Measurements from ENCODE around the gene TFAP2E.
"Not testable (repeated sequence)": the region's sequence is repeated elsewhere in the genome, so short reads cannot be mapped to it uniquely, and the experiment has no call there.

Gene TFAP2E

GRCh38 chr1:35574655-35575415 lies 1.7 kb downstream of the TFAP2E start:
- peak; percentile 1 for DNase-seq

GRCh38 chr1:35575416-35575958 lies 2.4 kb downstream of the TFAP2E start:
- DNase-seq: no peak

GRCh38 chr1:35576061-35576765 lies 3.1 kb downstream of the TFAP2E start:
- peak; percentile 4 for DNase-seq

- DNase-seq: not testable (repeated sequence)
Measured at GRCh38 chr1:35576766-35577070, 3.6 kb downstream of the TFAP2E start.

DNA sequence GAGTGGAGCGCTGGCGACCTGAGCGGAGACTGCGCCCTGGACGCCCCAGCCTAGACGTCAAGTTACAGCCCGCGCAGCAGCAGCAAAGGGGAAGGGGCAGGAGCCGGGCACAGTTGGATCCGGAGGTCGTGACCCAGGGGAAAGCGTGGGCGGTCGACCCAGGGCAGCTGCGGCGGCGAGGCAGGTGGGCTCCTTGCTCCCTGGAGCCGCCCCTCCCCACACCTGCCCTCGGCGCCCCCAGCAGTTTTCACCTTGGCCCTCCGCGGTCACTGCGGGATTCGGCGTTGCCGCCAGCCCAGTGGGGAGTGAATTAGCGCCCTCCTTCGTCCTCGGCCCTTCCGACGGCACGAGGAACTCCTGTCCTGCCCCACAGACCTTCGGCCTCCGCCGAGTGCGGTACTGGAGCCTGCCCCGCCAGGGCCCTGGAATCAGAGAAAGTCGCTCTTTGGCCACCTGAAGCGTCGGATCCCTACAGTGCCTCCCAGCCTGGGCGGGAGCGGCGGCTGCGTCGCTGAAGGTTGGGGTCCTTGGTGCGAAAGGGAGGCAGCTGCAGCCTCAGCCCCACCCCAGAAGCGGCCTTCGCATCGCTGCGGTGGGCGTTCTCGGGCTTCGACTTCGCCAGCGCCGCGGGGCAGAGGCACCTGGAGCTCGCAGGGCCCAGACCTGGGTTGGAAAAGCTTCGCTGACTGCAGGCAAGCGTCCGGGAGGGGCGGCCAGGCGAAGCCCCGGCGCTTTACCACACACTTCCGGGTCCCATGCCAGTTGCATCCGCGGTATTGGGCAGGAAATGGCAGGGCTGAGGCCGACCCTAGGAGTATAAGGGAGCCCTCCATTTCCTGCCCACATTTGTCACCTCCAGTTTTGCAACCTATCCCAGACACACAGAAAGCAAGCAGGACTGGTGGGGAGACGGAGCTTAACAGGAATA lies 4.2 kb downstream of the TFAP2E start:
- peak; percentile 54 for DNase-seq

DNA sequence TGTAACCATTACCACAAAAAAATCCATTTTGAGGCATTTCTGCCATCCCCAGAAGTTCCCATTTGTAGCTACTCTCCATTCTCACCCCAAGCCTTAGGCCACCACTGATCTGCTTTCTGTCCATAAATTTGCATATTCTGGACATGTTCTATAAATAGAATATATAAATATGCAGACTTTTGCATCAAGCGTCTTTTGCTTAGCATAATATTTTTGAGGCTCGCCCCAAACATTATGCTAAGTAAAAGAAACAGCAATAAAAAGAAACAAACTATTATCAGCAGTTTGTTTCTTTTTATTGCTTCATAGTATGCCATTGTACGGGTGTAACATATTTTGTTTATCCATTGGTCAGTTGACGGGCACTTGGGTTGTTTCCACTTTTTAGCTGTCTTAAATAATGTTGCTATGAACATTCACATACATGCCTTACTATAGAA lies 7.9 kb downstream of the TFAP2E start:
- DNase-seq: peak; percentile 66

GRCh38 chr1:35581621-35582020 lies 8.5 kb downstream of the TFAP2E start:
- DNase-seq: not testable (repeated sequence)

DNA sequence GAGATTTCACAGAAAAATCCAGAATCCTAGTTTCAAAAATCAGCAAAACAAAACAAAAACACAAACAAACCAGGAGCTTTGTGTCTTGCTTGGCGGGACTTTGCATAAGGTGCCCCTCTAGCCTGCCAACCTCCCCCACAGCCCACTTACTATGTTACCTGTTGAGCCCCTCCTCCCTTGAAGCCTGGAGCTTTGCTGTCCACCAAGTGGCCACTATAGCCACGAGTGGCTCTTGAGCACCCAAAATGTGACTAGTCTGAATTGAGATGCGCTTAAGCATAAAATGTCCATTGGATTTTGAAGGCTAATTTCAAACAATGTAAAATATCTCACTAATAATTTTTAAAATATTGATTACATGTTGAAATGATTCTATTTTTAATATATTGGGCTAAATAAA lies 12.2 kb downstream of the TFAP2E start:
- no peak for DNase-seq

DNA sequence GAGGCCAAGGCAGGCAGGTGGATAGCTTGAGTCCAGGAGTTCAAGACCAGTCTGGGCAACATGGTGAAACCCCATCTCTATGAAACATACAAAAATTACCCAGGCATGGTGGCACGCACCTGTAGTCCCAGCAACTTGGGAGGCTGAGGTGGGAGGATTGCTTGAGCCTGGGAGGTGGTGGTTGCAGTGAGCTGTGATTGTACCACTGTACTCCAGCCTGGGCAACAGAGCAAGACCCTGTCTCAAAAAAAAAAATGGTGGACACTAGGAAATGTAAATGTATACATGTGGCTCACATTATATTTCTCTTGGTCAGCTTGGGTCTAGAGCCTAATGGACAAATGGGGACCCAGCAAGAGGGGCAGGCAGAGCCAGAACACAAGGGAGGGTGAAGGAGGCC lies 12.7 kb downstream of the TFAP2E start:
- not testable (repeated sequence) for DNase-seq

DNA sequence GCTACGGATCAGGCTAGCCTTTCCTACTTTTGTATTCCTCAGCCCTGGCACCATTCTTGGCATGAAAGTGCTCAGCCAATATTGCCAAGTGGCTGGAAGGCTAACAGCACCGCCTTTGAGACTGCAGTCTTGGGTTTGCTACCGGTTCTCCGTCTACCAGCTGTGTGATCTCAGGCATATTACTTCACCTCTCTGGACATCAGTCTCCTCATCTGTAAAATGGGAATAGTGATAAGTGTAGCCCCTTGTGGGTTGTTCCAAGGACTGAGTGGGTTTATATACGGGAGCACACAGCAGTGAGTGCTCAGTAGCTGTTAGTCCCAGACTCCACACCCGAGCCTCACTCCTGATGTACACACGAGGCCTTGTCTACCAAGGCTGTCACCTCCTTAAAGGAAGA lies 13.7 kb downstream of the TFAP2E start:
- DNase-seq: no peak

GRCh38 chr1:35587736-35588135 lies 14.6 kb downstream of the TFAP2E start:
- DNase-seq: no peak

DNA sequence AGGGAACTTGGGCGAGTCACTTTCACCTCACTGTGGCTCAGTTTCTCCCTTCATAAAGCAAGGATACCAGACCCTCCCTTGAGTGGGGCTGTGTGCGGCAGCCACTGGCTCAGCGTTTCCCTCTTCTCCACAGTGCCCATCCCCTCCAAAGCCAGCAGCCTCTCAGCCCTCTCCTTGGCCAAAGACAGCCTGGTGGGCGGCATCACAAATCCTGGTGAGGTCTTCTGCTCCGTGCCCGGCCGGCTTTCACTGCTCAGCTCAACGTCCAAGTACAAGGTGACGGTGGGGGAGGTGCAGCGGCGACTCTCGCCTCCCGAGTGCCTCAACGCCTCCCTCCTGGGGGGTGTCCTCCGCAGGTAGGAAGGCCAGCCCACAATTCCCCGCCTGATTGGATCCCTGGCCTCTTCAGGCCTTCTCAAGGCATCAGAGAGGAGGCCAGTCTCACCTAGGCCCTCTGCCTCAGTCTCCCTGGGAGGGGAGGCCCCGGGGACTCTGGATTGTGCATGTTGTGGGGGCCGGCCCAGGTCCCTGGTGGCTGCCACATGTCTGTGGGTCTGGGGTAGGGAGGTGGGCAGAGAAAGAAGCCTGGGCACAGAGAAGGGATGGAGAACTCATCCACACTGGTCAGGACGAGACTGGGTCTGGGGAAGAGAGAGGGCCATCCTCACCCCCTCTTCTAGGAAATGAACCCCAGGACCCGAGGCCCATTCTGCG lies 15.2 kb downstream of the TFAP2E start:
- no peak for DNase-seq

DNA sequence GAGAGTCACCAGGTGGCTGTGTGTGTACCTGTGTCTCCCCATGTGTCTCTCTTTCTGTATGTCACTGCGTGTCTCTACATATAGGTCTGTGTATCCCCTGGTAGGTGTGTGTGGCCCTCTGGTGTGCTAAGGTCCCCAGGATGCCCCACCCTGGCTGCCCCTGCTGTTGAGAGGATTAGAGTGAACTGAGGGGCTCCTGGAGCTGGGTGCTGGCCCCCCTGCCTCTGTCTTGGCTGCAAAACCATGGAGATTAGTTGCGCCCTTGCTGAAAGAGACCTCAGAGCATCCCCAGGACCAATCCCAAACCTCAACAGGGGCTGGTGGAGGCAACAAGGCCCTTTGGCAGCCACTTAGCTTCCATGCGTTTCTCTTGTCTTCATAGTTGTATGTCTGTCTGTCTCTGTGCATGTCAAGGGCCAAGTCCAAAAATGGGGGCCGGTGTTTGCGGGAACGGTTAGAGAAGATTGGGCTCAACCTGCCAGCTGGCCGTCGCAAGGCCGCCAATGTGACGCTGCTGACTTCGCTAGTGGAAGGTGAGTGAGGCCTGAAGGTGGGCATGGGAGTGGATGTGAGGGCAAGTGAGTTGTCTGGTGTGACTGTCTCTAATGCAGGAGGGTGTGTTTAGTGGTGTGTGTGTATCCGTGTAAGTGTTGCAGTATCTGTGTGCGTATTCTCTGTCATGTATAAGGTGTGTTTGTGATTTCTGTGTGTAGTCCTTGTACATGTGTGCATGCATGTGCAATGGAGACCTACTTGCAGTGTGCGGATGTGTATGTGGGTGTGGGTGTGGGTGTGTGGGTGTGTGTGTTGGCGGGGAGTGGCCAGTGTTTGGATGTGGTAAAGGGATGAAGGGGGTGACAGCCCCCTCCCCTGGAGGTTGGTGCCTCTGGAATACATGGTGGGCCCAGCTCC lies 16.7 kb downstream of the TFAP2E start:
- DNase-seq: no peak

DNA sequence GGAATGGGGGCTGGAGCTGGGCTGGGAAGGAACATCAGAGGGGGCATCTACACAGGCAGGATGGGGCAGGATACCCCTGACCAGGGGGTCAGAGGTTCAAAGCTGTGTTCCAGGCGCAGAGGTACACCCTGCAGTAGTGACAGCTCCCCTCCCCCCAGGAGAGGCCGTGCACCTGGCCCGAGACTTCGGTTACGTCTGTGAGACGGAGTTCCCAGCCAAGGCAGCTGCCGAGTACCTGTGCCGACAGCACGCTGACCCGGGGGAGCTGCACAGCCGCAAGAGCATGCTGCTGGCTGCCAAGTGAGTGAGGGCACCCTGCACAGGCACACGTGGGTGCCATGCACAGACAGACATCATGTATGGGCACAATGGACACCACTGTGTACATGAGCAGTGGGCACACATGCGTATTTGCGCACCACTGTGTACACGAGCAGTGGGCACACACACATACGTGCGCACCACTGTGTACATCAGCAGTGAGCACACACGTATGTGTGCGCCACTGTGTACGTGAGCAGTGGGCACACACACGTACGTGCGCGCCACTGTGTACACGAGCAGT lies 17.4 kb downstream of the TFAP2E start:
- DNase-seq: no peak

DNA sequence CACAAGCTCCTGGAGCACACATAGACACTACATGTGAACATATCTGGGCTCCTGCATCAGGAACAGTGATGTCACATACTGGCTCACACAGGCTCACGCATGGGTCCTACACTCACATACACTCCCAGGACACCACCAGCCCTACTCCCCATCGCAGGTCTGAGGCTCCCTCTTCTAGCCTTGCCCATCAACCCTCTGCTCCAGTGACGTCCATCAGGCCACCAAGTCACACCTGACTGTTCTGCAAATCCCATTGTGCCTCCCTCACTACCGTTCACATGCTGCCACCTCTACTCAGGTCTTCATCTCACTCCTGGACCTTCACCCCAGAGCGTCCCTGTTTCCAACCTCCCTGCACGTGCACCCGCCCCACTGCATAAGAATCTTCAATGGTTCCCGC lies 18.1 kb downstream of the TFAP2E start:
- DNase-seq: no peak

DNA sequence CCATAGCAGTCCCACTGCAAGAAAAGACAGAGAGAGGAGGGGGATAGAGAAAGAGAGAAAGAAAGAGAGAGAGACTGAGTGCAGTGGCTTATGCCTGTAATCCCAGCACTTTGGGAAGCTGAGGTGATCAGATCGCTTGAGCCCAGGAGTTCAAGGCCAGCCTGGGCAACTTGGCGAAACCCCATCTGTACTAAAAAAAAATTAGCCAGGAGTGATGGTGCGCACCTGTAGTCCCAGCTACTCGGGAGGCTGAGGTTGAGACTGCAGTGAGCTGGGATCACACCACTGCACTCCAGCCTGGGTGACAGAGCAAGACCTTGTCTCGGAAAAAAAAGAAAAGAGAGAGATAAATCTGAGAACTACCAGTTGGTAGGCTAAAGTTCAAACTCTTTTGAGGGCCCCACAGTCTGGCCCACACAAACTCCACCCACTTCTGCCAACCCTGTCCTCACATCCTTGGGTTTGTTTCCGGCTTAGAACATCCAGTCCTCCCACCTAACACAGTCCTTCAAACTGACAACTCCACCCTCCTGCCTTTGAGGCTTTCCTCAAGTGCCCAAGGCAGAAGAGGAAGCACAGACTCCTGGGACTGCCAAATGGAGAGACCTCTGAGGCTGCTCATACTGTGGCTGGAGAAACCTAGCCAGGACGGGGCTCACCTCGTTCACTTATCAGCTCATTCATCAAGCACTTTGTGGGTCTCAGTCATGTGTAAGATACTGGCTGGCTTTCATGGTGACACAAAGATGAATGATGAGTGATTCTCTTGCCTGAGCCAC lies 20.1 kb downstream of the TFAP2E start:
- DNase-seq: peak; percentile 79

DNA sequence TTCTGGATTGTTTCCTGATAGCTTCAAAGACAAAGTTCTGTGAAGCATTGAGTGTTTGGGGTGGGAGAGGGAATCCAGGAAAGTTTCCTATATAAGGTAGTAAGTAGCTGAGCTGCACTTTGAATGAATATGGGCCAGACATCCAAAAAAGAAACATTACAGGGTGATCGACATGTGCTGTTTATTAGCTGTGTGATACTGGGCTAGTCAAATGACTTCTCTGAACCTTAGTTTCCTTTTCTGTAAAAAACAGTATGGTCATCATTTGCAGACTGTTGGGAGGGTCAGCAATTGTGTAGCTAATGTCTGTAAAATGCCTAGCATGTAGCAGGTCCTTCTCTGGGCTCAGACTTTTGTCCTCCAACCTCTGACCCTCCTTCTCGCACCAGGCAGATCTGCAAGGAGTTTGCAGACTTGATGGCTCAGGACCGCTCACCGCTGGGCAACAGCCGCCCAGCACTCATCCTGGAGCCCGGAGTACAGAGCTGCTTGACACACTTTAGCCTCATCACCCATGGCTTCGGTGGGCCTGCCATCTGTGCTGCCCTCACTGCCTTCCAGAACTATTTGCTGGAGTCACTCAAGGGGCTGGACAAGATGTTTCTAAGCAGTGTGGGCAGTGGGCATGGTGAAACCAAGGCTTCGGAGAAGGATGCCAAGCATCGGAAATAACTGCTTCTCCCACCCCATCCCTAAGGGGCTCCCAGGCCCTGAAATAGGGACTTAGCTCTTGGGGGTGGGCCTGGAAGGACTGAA lies 21.1 kb downstream of the TFAP2E start:
- DNase-seq: no peak

DNA sequence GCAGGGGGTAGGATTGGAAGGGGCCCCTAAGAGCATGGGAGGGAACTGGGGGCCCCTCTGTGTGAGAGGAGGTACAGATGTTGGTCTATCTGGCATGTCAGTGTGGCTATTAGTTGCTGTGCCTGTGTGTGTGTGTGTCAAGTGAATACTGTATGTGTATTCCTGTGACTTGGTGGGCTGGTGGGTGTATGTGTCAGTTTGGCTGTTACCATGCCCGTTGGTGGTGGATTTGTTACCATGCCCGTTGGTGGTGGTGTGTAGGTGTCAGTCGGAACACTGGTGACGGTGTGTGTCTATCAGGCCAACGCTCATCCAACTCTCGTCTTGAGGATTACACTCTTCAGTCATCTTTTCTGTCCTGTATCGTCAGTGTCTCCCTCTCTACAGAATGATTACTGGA lies 22.6 kb downstream of the TFAP2E start:
- no peak for DNase-seq

DNA sequence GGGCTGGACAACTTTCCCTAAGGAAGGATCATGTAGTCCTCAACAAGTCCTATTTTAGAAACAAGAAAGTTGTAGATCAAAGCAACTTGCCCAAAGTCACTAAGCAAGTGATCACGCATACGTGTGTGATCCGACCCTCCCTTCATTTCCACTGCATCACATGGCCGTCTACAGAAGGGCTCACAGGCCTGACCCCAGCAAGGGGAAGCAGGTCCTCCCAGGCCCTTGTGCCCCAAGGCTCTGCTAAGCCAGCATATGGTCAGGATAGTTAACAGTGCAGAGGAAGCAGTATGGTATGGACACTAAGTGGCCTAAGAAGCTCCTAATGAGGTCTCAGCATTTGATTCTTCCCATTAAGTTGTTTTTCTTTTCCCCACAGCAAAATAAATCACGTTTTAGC lies 24.8 kb downstream of the TFAP2E start:
- DNase-seq: no peak

- no peak for DNase-seq
Measured at GRCh38 chr1:35598895-35599294, 25.8 kb downstream of the TFAP2E start.

Data from MV-4-11 (cell line).